NCI-H748 treated with DMSO at 0.1 percent for 48 hours (cell line): ENCODE measurements around the gene PLEKHA4.
"Not testable (repeated sequence)": the region's sequence is repeated elsewhere in the genome, so short reads cannot be mapped to it uniquely, and the experiment has no call there.

ENCODE experiments used
- DNase-seq: peaks from one replicate; lab custom pipeline; 2025; lab: John Stamatoyannopoulos, UW

PLEKHA4 gene

GRCh38 chr19:48862827-48863226 is 5.6 kb downstream of the PLEKHA4 start:
- no peak for DNase-seq

- no peak for DNase-seq
These were observed 7.1 kb downstream of the PLEKHA4 start for GRCh38 chr19:48861313-48861712.

GRCh38 chr19:48859711-48860572 is 8.5 kb downstream of the PLEKHA4 start:
- no peak for DNase-seq

GRCh38 chr19:48858984-48859710 is 9.3 kb downstream of the PLEKHA4 start:
- DNase-seq = no peak

GRCh38 chr19:48856921-48857320 is 11.5 kb downstream of the PLEKHA4 start:
- DNase-seq = no peak

- DNase-seq = no peak
These were observed 14.3 kb downstream of the PLEKHA4 start for GRCh38 chr19:48854103-48854502.

GRCh38 chr19:48853483-48853882 is 14.9 kb downstream of the PLEKHA4 start:
- no peak for DNase-seq

GRCh38 chr19:48852292-48852691 is 16.1 kb downstream of the PLEKHA4 start:
- no peak for DNase-seq

GRCh38 chr19:48846659-48847058 is 21.8 kb downstream of the PLEKHA4 start:
- not testable (repeated sequence) for DNase-seq

- no peak for DNase-seq
These were observed 23.0 kb downstream of the PLEKHA4 start for GRCh38 chr19:48845384-48845783.

GRCh38 chr19:48844472-48844871 is 23.9 kb downstream of the PLEKHA4 start:
- DNase-seq = no peak

- peak; percentile 55 for DNase-seq
These were observed 25.6 kb downstream of the PLEKHA4 start for GRCh38 chr19:48842789-48843162.

GRCh38 chr19:48841571-48841970 is 26.8 kb downstream of the PLEKHA4 start:
- no peak for DNase-seq

- no peak for DNase-seq
These were observed 27.4 kb downstream of the PLEKHA4 start for GRCh38 chr19:48841047-48841446.

GRCh38 chr19:48837687-48838086 is 30.7 kb downstream of the PLEKHA4 start:
- no peak for DNase-seq

- DNase-seq = peak; percentile 90
These were observed 31.3 kb downstream of the PLEKHA4 start for GRCh38 chr19:48837051-48837524.

- peak; percentile 58 for DNase-seq
These were observed 32.1 kb downstream of the PLEKHA4 start, which contains the start of gene HSD17B14 for GRCh38 chr19:48836089-48837017. Gene HSD17B14, minus strand, starts transcription at chr19:48836491. Its CDS starts 80 bp downstream, at chr19:48836411.

GRCh38 chr19:48835734-48836088 is 32.7 kb downstream of the PLEKHA4 start:
- DNase-seq = peak; percentile 91

GRCh38 chr19:48833977-48834376 is 34.4 kb downstream of the PLEKHA4 start:
- DNase-seq = no peak

GRCh38 chr19:48833049-48833448 is 35.4 kb downstream of the PLEKHA4 start:
- no peak for DNase-seq

- DNase-seq = no peak
These were observed 37.5 kb downstream of the PLEKHA4 start for GRCh38 chr19:48830965-48831364.

- no peak for DNase-seq
These were observed 38.3 kb downstream of the PLEKHA4 start for GRCh38 chr19:48830088-48830487.
